Activated CD8-positive, alpha-beta memory T cell treated with anti-CD3 and anti-CD28 coated beads, Interleukin-2, amount 50 U/mL, for 24 hours (primary cell): ENCODE data around the gene KRTAP20-2.

ENCODE experiments used
- DNase-seq: peaks from one replicate; pipeline ENCODE4 v3.0.0-alpha.2; 2020; ENCODE audit errors: extremely low read depth

KRTAP20-2 gene

DNA sequence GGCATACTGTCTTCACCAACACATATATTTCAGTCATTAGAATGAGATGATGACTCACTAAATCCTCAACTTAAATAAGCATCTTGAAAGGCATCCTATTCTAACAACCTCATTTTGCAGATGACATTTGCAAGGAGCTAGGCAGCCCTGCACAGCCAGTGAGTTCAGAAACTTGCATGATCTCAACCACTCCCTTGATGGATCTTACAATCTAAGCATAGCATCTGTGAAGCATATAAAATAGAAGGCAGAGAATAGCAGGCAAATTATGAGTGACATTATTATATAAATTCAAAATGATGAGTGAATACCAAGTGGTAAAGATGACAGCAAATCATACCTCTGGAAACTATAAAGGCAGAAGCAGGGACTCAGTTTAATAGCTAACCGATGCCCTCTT, 39.3 kb downstream of the KRTAP20-2 start:
- no peak for DNase-seq

DNA sequence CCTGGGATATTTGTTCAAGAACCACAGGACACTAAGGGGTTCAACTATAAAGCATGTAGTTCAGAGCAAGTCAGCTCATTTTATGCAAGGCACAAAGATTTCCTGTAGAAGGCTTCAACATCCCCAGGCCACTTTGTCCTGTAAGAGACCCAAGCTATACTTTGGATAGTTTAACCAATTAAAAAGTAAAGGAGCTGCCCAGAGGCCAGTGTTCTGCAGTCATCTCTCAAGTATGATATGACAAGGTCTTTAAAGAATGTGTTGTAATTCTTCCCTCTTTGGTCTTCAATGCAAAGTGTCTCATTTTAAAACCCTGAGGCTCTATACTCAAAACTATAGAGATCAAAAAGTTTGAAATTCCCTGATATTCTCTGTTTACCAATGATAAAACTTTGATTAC, 41.7 kb downstream of the KRTAP20-2 start:
- no peak for DNase-seq

DNA sequence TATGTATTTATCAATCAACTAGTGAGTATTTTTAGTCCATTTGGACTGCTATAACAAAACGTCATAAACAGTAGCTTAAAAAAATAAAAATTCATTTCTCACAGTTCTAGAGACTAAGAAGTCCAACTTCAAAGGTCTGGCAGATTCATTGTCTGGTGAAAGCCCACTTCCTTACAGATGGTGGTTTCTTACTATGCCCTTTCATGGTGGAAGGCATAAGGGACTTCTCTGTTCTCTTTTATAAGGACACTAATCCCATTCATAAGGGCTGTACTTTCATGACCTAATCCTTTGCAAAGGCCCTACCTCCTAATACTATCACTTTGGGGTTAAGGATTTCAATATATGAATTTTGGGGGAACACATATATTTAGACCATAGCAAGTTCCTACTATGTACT, 45.6 kb downstream of the KRTAP20-2 start:
- no peak for DNase-seq

DNA sequence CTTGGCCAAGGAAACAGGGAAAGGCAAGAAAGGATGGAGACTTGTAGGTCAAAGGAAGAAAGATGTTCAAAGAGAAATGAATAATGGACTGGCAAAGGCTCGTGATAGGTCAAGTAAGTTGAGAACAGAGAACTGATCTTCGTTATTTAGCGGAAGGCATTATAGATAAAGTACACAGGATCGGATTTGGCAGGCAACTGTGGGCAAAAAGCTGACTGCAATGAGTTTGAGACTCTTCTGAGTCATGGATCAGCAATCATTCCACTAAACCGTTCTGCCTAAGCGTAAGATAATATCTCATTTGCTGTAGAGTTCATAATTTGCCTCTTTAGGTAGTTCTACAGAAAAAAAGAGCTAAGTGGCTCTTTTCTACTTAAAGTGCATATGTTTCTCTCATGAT, 49.5 kb downstream of the KRTAP20-2 start:
- DNase-seq, result no peak
